LNCaP clone FGC (cell line): ENCODE data around the gene ARHGDIG.

Source experiments
- DNase-seq: peaks from one replicate; pipeline ENCODE4 v3.0.0-alpha.2; 2011; ENCODE audit warnings: low read depth
- H3K4me3 ChIP-seq: 2 replicates; pipeline ENCODE4 v1.5.1; 2011; ENCODE audit warnings: mild to moderate bottlenecking, low read depth, low read length, control low read depth
- CTCF ChIP-seq: IDR thresholded peaks from 2 replicates; pipeline ENCODE4 v1.5.1; 2012; ENCODE audit warnings: mild to moderate bottlenecking; ENCODE audit not compliant: control insufficient read depth, insufficient read depth; ENCODE audit errors: extremely low read depth

Gene ARHGDIG

GRCh38 chr16:320206-320605 lies 39.8 kb downstream of the ARHGDIG start:
- no peak overlapping the region for H3K4me3 ChIP-seq
- no peak for DNase-seq
- TF ChIP-seq CTCF: no peak

- DNase-seq: no peak
- no peak for TF ChIP-seq CTCF
- H3K4me3 ChIP-seq: no peak overlapping the region
Observed at GRCh38 chr16:321532-321931, 41.1 kb downstream of the ARHGDIG start.

- no peak for TF ChIP-seq CTCF
- DNase-seq: no peak
- H3K4me3 ChIP-seq: no peak overlapping the region
Observed at GRCh38 chr16:322476-323143, 42.2 kb downstream of the ARHGDIG start.

- no peak for TF ChIP-seq CTCF
- H3K4me3 ChIP-seq: no peak overlapping the region
- DNase-seq: no peak
Observed at GRCh38 chr16:324201-324450, 43.7 kb downstream of the ARHGDIG start.

- no peak overlapping the region for H3K4me3 ChIP-seq
- no peak for TF ChIP-seq CTCF
- no peak for DNase-seq
Observed at GRCh38 chr16:324451-325334, 44.3 kb downstream of the ARHGDIG start.

- TF ChIP-seq CTCF: no peak
- no peak for DNase-seq
- H3K4me3 ChIP-seq: no peak overlapping the region
Observed at GRCh38 chr16:325375-326145, 45.2 kb downstream of the ARHGDIG start.
